GM12878 (cell line): ENCODE measurements around the gene TMEM212. TPM values are rescaled to one million over a fixed set of nuclear protein-coding genes. Genes with fewer than 3 reads are reported as not detected.

Experiments used
- ATAC-seq: fragments of 200-7000 bp; cut with Tn5 transposase; 3 replicates; pipeline ENCODE4 v1.9.1; 2020; ENCODE audit warnings: mild to moderate bottlenecking, moderate library complexity
- BruUV-seq: library from RNA; stranded (reverse); fragments of 400-500 nt; replicated peaks from 2 replicates; lab custom pipeline; 2021; lab: Mats Ljungman, UMichigan
- CTCF ChIA-PET: fragments of 300-600 bp; sonication (Branson Sonifier 250); formaldehyde crosslinking; extraction: SDS; loops from one replicate; lab custom pipeline; 2021; ENCODE audit warnings: inconsistent platforms; lab: Yijun Ruan, JAX
- POLR2A ChIA-PET: fragments of 350-600 bp; formaldehyde crosslinking; extraction: SDS; loops from one replicate; lab custom pipeline; 2021; ENCODE audit warnings: inconsistent platforms; lab: Charles Lee
- RAD21 ChIA-PET: fragments of 300-600 bp; sonication (Branson Sonifier 250); formaldehyde crosslinking; loops from one replicate; lab custom pipeline; 2023; ENCODE audit warnings: antibody characterized with exemption; ENCODE audit not compliant: unreplicated experiment; lab: Charles Lee
- SMC1A ChIA-PET: fragments of 300-600 bp; sonication (Branson Sonifier 250); formaldehyde crosslinking; loops from one replicate; lab custom pipeline; 2023; ENCODE audit not compliant: unreplicated experiment, uncharacterized antibody; lab: Charles Lee
- DNase-seq: peaks from one replicate; pipeline ENCODE4 v3.0.0-alpha.2; 2011; ENCODE audit warnings: low read depth, low spot score
- FAIRE-seq: peaks from 3 replicates; lab custom pipeline; 2011; peaks lifted over from hg19 to GRCh38; lab: Jason Lieb, UNC
- H2AFZ ChIP-seq: 2 replicates; pipeline ENCODE4 v1.6.0; 2011; ENCODE audit warnings: low read depth, low read length, control low read depth; ENCODE audit not compliant: control insufficient read depth
- H3K27ac ChIP-seq: 2 replicates; pipeline ENCODE4 v1.5.1; 2011; ENCODE audit warnings: control low read depth; ENCODE audit not compliant: control insufficient read depth, insufficient read depth
- H3K27me3 ChIP-seq, 2 experiments: replicated peaks in 1 of 2; 2 replicates each; pipeline versions ENCODE4 v1.6.0 to v1.6.1; 2011; ENCODE audit warnings: low read length in 1 of 2; ENCODE audit not compliant: control insufficient read depth in 2 of 2, insufficient read depth in 2 of 2
- H3K36me3 ChIP-seq, 2 experiments: 2 replicates each; pipeline ENCODE4 v1.5.1; 2011; ENCODE audit warnings: low read length in 1 of 2; ENCODE audit not compliant: control insufficient read depth in 2 of 2, insufficient read depth in 2 of 2
- H3K4me1 ChIP-seq: 2 replicates; pipeline ENCODE4 v1.6.1; 2011; ENCODE audit warnings: mild to moderate bottlenecking, low read length, moderate library complexity, mixed read lengths; ENCODE audit not compliant: control insufficient read depth, insufficient read depth
- H3K4me2 ChIP-seq: 2 replicates; pipeline ENCODE4 v1.6.0; 2011; ENCODE audit warnings: control low read depth; ENCODE audit not compliant: control insufficient read depth, insufficient read depth
- H3K4me3 ChIP-seq: fragments of 200-600 bp; sonication (generic); 2 replicates; pipeline ENCODE4 v1.5.1; 2016
- H3K79me2 ChIP-seq: 2 replicates; pipeline ENCODE4 v1.6.0; 2011; ENCODE audit warnings: low read length; ENCODE audit not compliant: control insufficient read depth, insufficient read depth
- H3K9ac ChIP-seq: 2 replicates; pipeline ENCODE4 v1.8.0; 2011; ENCODE audit warnings: low read length, control low read depth, mixed read lengths; ENCODE audit not compliant: control insufficient read depth, insufficient read depth
- H3K9me3 ChIP-seq: replicated peaks from 3 replicates; pipeline ENCODE4 v1.5.1; 2011; ENCODE audit warnings: mild to moderate bottlenecking, low read length; ENCODE audit not compliant: control insufficient read depth, insufficient read depth
- H4K20me1 ChIP-seq: 2 replicates; pipeline ENCODE4 v1.6.0; 2011; ENCODE audit not compliant: control insufficient read depth, insufficient read depth
- BCL3 ChIP-seq: IDR thresholded peaks from 2 replicates; pipeline ENCODE4 v1.6.1; 2011; ENCODE audit warnings: borderline replicate concordance, low read depth, mild to moderate bottlenecking, moderate library complexity, low read length; ENCODE audit not compliant: insufficient read depth, poor library complexity, severe bottlenecking
- CBFB ChIP-seq: IDR thresholded peaks from 2 replicates; pipeline ENCODE4 v1.6.1; 2016; ENCODE audit warnings: antibody characterized with exemption, low read depth
- CBX5 ChIP-seq: sonication (generic); IDR thresholded peaks from 2 replicates; pipeline ENCODE4 v1.6.1; 2016; ENCODE audit warnings: low read depth, moderate library complexity, mild to moderate bottlenecking, inconsistent platforms
- HSF1 ChIP-seq: fragments of 150-350 bp; IDR thresholded peaks from 2 replicates; pipeline ENCODE4 v1.6.1; 2014; ENCODE audit warnings: mild to moderate bottlenecking, low read depth, low read length
- IRF3 ChIP-seq: fragments of 450-650 bp; IDR thresholded peaks from 2 replicates; pipeline ENCODE4 v1.6.1; 2014; ENCODE audit warnings: mild to moderate bottlenecking
- JUND ChIP-seq: IDR thresholded peaks from 2 replicates; pipeline ENCODE4 v1.6.1; 2012; ENCODE audit warnings: low read depth, mild to moderate bottlenecking, low read length, improper control_type of control experiment, moderate library complexity
- MEF2A ChIP-seq: IDR thresholded peaks from 2 replicates; pipeline ENCODE4 v1.6.1; 2011; ENCODE audit warnings: low read depth, mild to moderate bottlenecking, low read length, moderate library complexity; ENCODE audit not compliant: insufficient read depth
- NR2C1 ChIP-seq: fragments of 450-650 bp; IDR thresholded peaks from 2 replicates; pipeline ENCODE4 v1.6.1; 2017; ENCODE audit warnings: antibody characterized with exemption, mild to moderate bottlenecking, moderate library complexity
- NR2F1 ChIP-seq: fragments of 450-650 bp; conservative IDR thresholded peaks from 2 replicates; pipeline ENCODE4 v1.6.1; 2017; ENCODE audit warnings: mild to moderate bottlenecking
- PAX5 ChIP-seq: IDR thresholded peaks from 2 replicates; pipeline ENCODE4 v1.6.1; 2011; ENCODE audit warnings: low read depth, low read length, borderline replicate concordance
- RAD51 ChIP-seq: fragments of 450-650 bp; IDR thresholded peaks from 2 replicates; pipeline ENCODE4 v1.6.1; 2016; ENCODE audit warnings: moderate library complexity, mild to moderate bottlenecking, inconsistent platforms
- RCOR1 ChIP-seq: conservative IDR thresholded peaks from 2 replicates; pipeline ENCODE4 v1.6.1; 2012; ENCODE audit warnings: low read depth, low read length, improper control_type of control experiment
- SUZ12 ChIP-seq: fragments of 200-600 bp; sonication (generic); IDR thresholded peaks from one replicate; pipeline ENCODE4 v1.6.1; 2018; ENCODE audit warnings: antibody characterized with exemption, mild to moderate bottlenecking; ENCODE audit not compliant: unreplicated experiment
- ZBTB33 ChIP-seq: fragments of 450-650 bp; IDR thresholded peaks from 2 replicates; pipeline ENCODE4 v1.6.1; 2017; ENCODE audit warnings: mild to moderate bottlenecking
- ZBTB4 ChIP-seq: fragments of 450-650 bp; formaldehyde crosslinking; IDR thresholded peaks from 2 replicates; pipeline ENCODE4 v1.4.0; 2022; ENCODE audit warnings: mild to moderate bottlenecking, moderate library complexity
- WGBS: methylation state at CpG from one replicate; pipeline ENCODE4 v1.1.6; 2016; ENCODE audit warnings: low lambda C conversion rate; ENCODE audit not compliant: insufficient replicate concordance, insufficient coverage; ENCODE audit errors: missing lambda C conversion rate; 5-methylcytosine and 5-hydroxymethylcytosine counted together
- in situ Hi-C: fragments of 300-500 bp; cut with MboI; formaldehyde crosslinking; loops from 9 replicates; pipeline ENCODE4 v1.14.3; 2018; ENCODE audit warnings: mixed read lengths
- intact Hi-C: fragments of 100-400 bp; cut with micrococcal nuclease; formaldehyde crosslinking; loops from one replicate; pipeline ENCODE4 v1.14.2; 2022; ENCODE audit not compliant: unreplicated experiment
- polyA plus RNA-seq, 11 experiments: library from polyadenylated mRNA; depleted of rRNA in 4 of 11; unstranded in 6 of 11; stranded (reverse) in 5 of 11; fragments of >200 nt; fragmentation: Nextera tagmentation in 4 of 11; fragmentation: Illumina TruSeq in 1 of 11; extraction: Ambion mirVana in 4 of 11; extraction: Trizol in 1 of 11; gene quantifications; 1 replicate in 1 of 11; 2 replicates in 10 of 11; pipeline versions ENCODE4 v1.2.1 to v1.2.3, GENCODE V29; 2011 to 2016; ENCODE audit warnings: inconsistent platforms in 2 of 11, missing spikeins in 2 of 11, low read depth in 1 of 11
- total RNA-seq, 4 experiments: library from RNA; depleted of rRNA in 3 of 4; stranded (reverse); fragments of >200 nt in 3 of 4; fragmentation: Illumina TruSeq in 1 of 4; extraction: Trizol in 1 of 4; gene quantifications; 2 replicates each; pipeline versions ENCODE4 v1.2.1 to v1.2.3, GENCODE V29; 2013 to 2021

TMEM212 gene
- total and polyA plus RNA-seq, 10 of the 15 experiments (the other 5 are each of a cell fraction or from before 2014, with no cell fraction given), result not detected

- H3K36me3 ChIP-seq, result no peaks in the 10 kb centered on the region
- SMC1A ChIA-PET, result interaction anchor here (0.8 to 8.9 kb wide), 49 partner anchors 9 to 871 kb away, joined by 3 to 151 read pairs (median 4); partner anchors contain the start of gene PLD1
- CTCF ChIA-PET, result interaction anchor here (0.7 to 11.8 kb wide), 56 partner anchors 10 to 1421 kb away, joined by 3 to 274 read pairs (median 4); partner anchors contain the start of gene FNDC3B
- BruUV-seq, result no TSS peak
- H4K20me1 ChIP-seq, result no peaks in the 10 kb centered on the region
- H3K79me2 ChIP-seq, result no peaks in the 10 kb centered on the region
- intact Hi-C loops, result loop anchor here (1.0 to 10.0 kb wide), 8 partner anchors 62 to 790 kb away; no protein-coding TSS in a partner anchor
- H3K9me3 ChIP-seq, result no peaks in the 10 kb centered on the region
- POLR2A ChIA-PET, result interaction anchor here (0.7 to 1.5 kb wide), 5 partner anchors 18 to 79 kb away, joined by 3 read pairs; no protein-coding TSS in a partner anchor
- 0 out of 2 replicates have a peak, but pooled peaks cover 3% of the 10 kb centered on the region for H3K4me1 ChIP-seq
- no peak overlapping the region for H3K9ac ChIP-seq
- FAIRE-seq (no peak), ATAC-seq (no peak), DNase-seq (no peak)
- no peak overlapping the region for H3K4me3 ChIP-seq
- in situ Hi-C loops, result no loop called here
- WGBS, result 79% methylated on average over 5 of the region's 5 CpGs
- H2AFZ ChIP-seq, result no peak overlapping the region
- H3K27ac ChIP-seq, result no peak overlapping the region
- no peak overlapping the region for H3K4me2 ChIP-seq
- no peaks in the 10 kb centered on the region; a peak in 1 of 4 replicates for H3K27me3 ChIP-seq
- RAD21 ChIA-PET, result interaction anchor here (0.7 to 13.1 kb wide), 50 partner anchors 11 to 873 kb away, joined by 3 to 333 read pairs (median 4); partner anchors contain the start of gene PLD1
- no peak for TF ChIP-seq PAX5
- TF ChIP-seq SUZ12, result no peak
- no peak for TF ChIP-seq CBFB
- TF ChIP-seq IRF3, result no peak
- no peak for TF ChIP-seq RAD51
- TF ChIP-seq JUND, result no peak
- TF ChIP-seq ZBTB33, result no peak
- TF ChIP-seq ZBTB4, result no peak
- TF ChIP-seq MEF2A, result no peak
- no peak for TF ChIP-seq NR2C1
- no peak for TF ChIP-seq NR2F1
- no peak for TF ChIP-seq BCL3
- no peak for TF ChIP-seq RCOR1
- no peak for TF ChIP-seq HSF1
- no peak for TF ChIP-seq CBX5
These were observed 8.7 kb upstream of the TMEM212 start for GRCh38 chr3:171834461-171834801.
